IMR-90 (cell line): ENCODE data around the gene PTPRN2. TPM values are rescaled to one million over a fixed set of nuclear protein-coding genes. Genes with fewer than 3 reads are reported as not detected.

ENCODE experiments used
- ATAC-seq: fragments of 200-7000 bp; cut with Tn5 transposase; 2 replicates; pipeline ENCODE4 v1.9.1; 2020; ENCODE audit warnings: low read depth, mild to moderate bottlenecking, moderate library complexity
- BruUV-seq: library from RNA; stranded (reverse); fragments of 400-500 nt; replicated peaks from 2 replicates; lab custom pipeline; 2021; lab: Mats Ljungman, UMichigan
- CTCF ChIA-PET: fragments of 300-600 bp; formaldehyde crosslinking; extraction: SDS; loops from one replicate; lab custom pipeline; 2021; ENCODE audit warnings: antibody characterized with exemption; lab: Yijun Ruan, JAX
- POLR2A ChIA-PET: fragments of 300-600 bp; sonication (Branson Sonifier 250); formaldehyde crosslinking; loops from one replicate; lab custom pipeline; 2022; ENCODE audit warnings: antibody characterized with exemption; ENCODE audit not compliant: unreplicated experiment; lab: Charles Lee
- DNase-seq: peaks from one replicate; pipeline ENCODE4 v3.0.0; 2013
- H2AFZ ChIP-seq: replicated peaks from 2 replicates; pipeline ENCODE3; 2013; ENCODE audit warnings: low read length, mild to moderate bottlenecking; ENCODE audit not compliant: poor library complexity
- H2AK5ac ChIP-seq: 2 replicates; pipeline ENCODE4 v1.6.1; 2013; ENCODE audit warnings: low read depth, low read length, inconsistent platforms
- H2AK9ac ChIP-seq: replicated peaks from 2 replicates; pipeline ENCODE3; 2013; ENCODE audit warnings: mild to moderate bottlenecking, low read depth, low read length, moderate library complexity; ENCODE audit not compliant: poor library complexity
- H2BK120ac ChIP-seq: 2 replicates; pipeline ENCODE4 v1.6.1; 2013; ENCODE audit warnings: low read depth, low read length, inconsistent platforms
- H2BK15ac ChIP-seq: 3 replicates; pipeline ENCODE4 v1.6.1; 2013; ENCODE audit warnings: low read depth, low read length, inconsistent platforms
- H2BK20ac ChIP-seq: 2 replicates; pipeline ENCODE4 v1.6.1; 2013; ENCODE audit warnings: low read depth, mild to moderate bottlenecking, inconsistent platforms, low read length, moderate library complexity
- H2BK5ac ChIP-seq: 2 replicates; pipeline ENCODE4 v1.6.1; 2013; ENCODE audit warnings: mild to moderate bottlenecking, low read depth, low read length, inconsistent platforms; ENCODE audit not compliant: poor library complexity, severe bottlenecking
- H3K14ac ChIP-seq: replicated peaks from 2 replicates; pipeline ENCODE4 v1.6.1; 2013; ENCODE audit warnings: low read depth, low read length, inconsistent platforms
- H3K18ac ChIP-seq: 2 replicates; pipeline ENCODE4 v1.6.1; 2013; ENCODE audit warnings: low read depth, low read length, control low read depth
- H3K23ac ChIP-seq: 2 replicates; pipeline ENCODE4 v1.6.1; 2013; ENCODE audit warnings: low read depth, low read length, inconsistent platforms
- H3K27ac ChIP-seq: 2 replicates; pipeline ENCODE4 v1.5.1; 2013; ENCODE audit warnings: mild to moderate bottlenecking, control low read depth, low read length; ENCODE audit not compliant: insufficient read depth
- H3K27me3 ChIP-seq: 2 replicates; pipeline ENCODE4 v1.6.1; 2013; ENCODE audit warnings: low read length; ENCODE audit not compliant: control insufficient read depth, insufficient read depth
- H3K36me3 ChIP-seq: 2 replicates; pipeline ENCODE4 v1.6.1; 2013; ENCODE audit warnings: low read length, mixed read lengths; ENCODE audit not compliant: control insufficient read depth, insufficient read depth
- H3K4ac ChIP-seq: 2 replicates; pipeline ENCODE4 v1.6.1; 2013; ENCODE audit warnings: low read depth, low read length, inconsistent platforms
- H3K4me1 ChIP-seq: 2 replicates; pipeline ENCODE4 v1.6.1; 2013; ENCODE audit warnings: low read length, mixed read lengths; ENCODE audit not compliant: control insufficient read depth, insufficient read depth
- H3K4me2 ChIP-seq: 2 replicates; pipeline ENCODE4 v1.6.1; 2013; ENCODE audit warnings: low read depth, mild to moderate bottlenecking, control low read depth, low read length, moderate library complexity
- H3K4me3 ChIP-seq: 2 replicates; pipeline ENCODE4 v1.5.1; 2013; ENCODE audit warnings: low read depth, mild to moderate bottlenecking, control low read depth, low read length, moderate library complexity; ENCODE audit not compliant: insufficient read depth
- H3K56ac ChIP-seq: 2 replicates; pipeline ENCODE4 v1.6.1; 2013; ENCODE audit warnings: low read length, inconsistent platforms; ENCODE audit not compliant: insufficient read depth; ENCODE audit errors: extremely low read depth
- H3K79me1 ChIP-seq, 2 experiments: 2 replicates each; pipeline ENCODE4 v1.6.1; 2013; ENCODE audit warnings: low read length in 2 of 2, inconsistent platforms in 1 of 2, low read depth in 1 of 2
- H3K9ac ChIP-seq: 2 replicates; pipeline ENCODE4 v1.6.1; 2013; ENCODE audit warnings: low read depth, low read length, control low read depth
- H3K9me1 ChIP-seq: 2 replicates; pipeline ENCODE4 v1.6.1; 2013; ENCODE audit warnings: low read length, inconsistent platforms; ENCODE audit not compliant: insufficient read depth
- H3K9me3 ChIP-seq: 2 replicates; pipeline ENCODE4 v1.6.1; 2013; ENCODE audit warnings: low read length; ENCODE audit not compliant: control insufficient read depth, insufficient read depth
- H4K20me1 ChIP-seq: 2 replicates; pipeline ENCODE4 v1.6.1; 2013; ENCODE audit warnings: low read length, inconsistent platforms; ENCODE audit not compliant: insufficient read depth
- H4K5ac ChIP-seq: 2 replicates; pipeline ENCODE4 v1.6.1; 2013; ENCODE audit warnings: mild to moderate bottlenecking, low read depth, low read length, control low read depth
- H4K8ac ChIP-seq, 2 experiments: 2 replicates each; pipeline ENCODE4 v1.6.1; 2013; ENCODE audit warnings: low read depth in 2 of 2, low read length in 2 of 2, control low read depth in 1 of 2, inconsistent platforms in 1 of 2
- H4K91ac ChIP-seq: 2 replicates; pipeline ENCODE4 v1.6.1; 2013; ENCODE audit warnings: low read depth, low read length, inconsistent platforms; ENCODE audit not compliant: insufficient read depth
- BHLHE40 ChIP-seq: fragments of 150-350 bp; IDR thresholded peaks from 2 replicates; pipeline ENCODE4 v1.6.1; 2016; ENCODE audit warnings: mild to moderate bottlenecking, low read depth, low read length
- CHD1 ChIP-seq: IDR thresholded peaks from 2 replicates; pipeline ENCODE4 v1.6.1; 2012; ENCODE audit warnings: low read depth, low read length, improper control_type of control experiment
- ELK1 ChIP-seq: fragments of 150-350 bp; IDR thresholded peaks from 2 replicates; pipeline ENCODE4 v1.6.1; 2016; ENCODE audit warnings: low read depth, mild to moderate bottlenecking, low read length, moderate library complexity, borderline replicate concordance
- FOS ChIP-seq: fragments of 150-350 bp; IDR thresholded peaks from 2 replicates; pipeline ENCODE4 v1.6.1; 2016; ENCODE audit warnings: low read depth, low read length
- MAFK ChIP-seq: IDR thresholded peaks from 2 replicates; pipeline ENCODE4 v1.6.1; 2012; ENCODE audit warnings: low read depth, low read length, improper control_type of control experiment
- MAZ ChIP-seq: IDR thresholded peaks from 2 replicates; pipeline ENCODE4 v1.6.1; 2012; ENCODE audit warnings: low read depth, mild to moderate bottlenecking, low read length, improper control_type of control experiment, moderate library complexity, borderline replicate concordance
- MXI1 ChIP-seq: IDR thresholded peaks from 2 replicates; pipeline ENCODE4 v1.6.1; 2012; ENCODE audit warnings: low read depth, mild to moderate bottlenecking, low read length, moderate library complexity, borderline replicate concordance
- POLR2A ChIP-seq: IDR thresholded peaks from 2 replicates; pipeline ENCODE4 v1.6.1; 2012; ENCODE audit warnings: mild to moderate bottlenecking, low read depth, low read length
- RAD21 ChIP-seq: IDR thresholded peaks from 2 replicates; pipeline ENCODE4 v1.6.1; 2012; ENCODE audit warnings: low read length, improper control_type of control experiment
- RFX5 ChIP-seq: IDR thresholded peaks from 2 replicates; pipeline ENCODE4 v1.8.0; 2012; ENCODE audit warnings: low read depth, mild to moderate bottlenecking, low read length, moderate library complexity
- SMC3 ChIP-seq: fragments of 150-350 bp; IDR thresholded peaks from 2 replicates; pipeline ENCODE4 v1.6.1; 2016; ENCODE audit warnings: low read depth, mild to moderate bottlenecking, antibody characterized with exemption, low read length, moderate library complexity
- USF2 ChIP-seq: fragments of 150-350 bp; IDR thresholded peaks from 2 replicates; pipeline ENCODE4 v1.6.1; 2017; ENCODE audit warnings: mild to moderate bottlenecking, antibody characterized with exemption, low read length, low read depth
- WGBS, 2 experiments: methylation state at CpG; one replicate each; pipeline versions ENCODE4 v1.1.5 to v1.1.7; 2013; ENCODE audit warnings: missing lambda C conversion rate in 2 of 2; ENCODE audit not compliant: insufficient read length in 1 of 2; ENCODE audit errors: extremely low coverage in 2 of 2; 5-methylcytosine and 5-hydroxymethylcytosine counted together
- dilution Hi-C: fragments of 300-500 bp; cut with HindIII; formaldehyde crosslinking; loops from one replicate; pipeline ENCODE4 v1.14.3; 2018; ENCODE audit warnings: low sequenced_read_pairs; ENCODE audit not compliant: unreplicated experiment
- in situ Hi-C: fragments of 300-500 bp; cut with MboI; formaldehyde crosslinking; loops from 3 replicates; pipeline ENCODE4 v1.14.3; 2019; ENCODE audit warnings: low sequenced_read_pairs, inconsistent platforms, mixed read lengths
- intact Hi-C: fragments of 100-400 bp; cut with micrococcal nuclease; formaldehyde crosslinking; loops from 2 replicates; pipeline ENCODE4 v1.10.0; 2022
- polyA plus RNA-seq, 3 experiments: library from polyadenylated mRNA; depleted of rRNA; stranded (reverse); fragments of >200 nt; gene quantifications; 2 replicates each; pipeline ENCODE4 v1.2.3, GENCODE V29; 2012; ENCODE audit warnings: low replicate concordance in 1 of 3
- total RNA-seq: library from RNA; depleted of rRNA; stranded (reverse); fragments of >200 nt; gene quantifications from 2 replicates; pipeline ENCODE4 v1.2.3, GENCODE V29; 2012

The PTPRN2 gene
- total and polyA plus RNA-seq, 2 of the 4 experiments (the other 2 are of a cell fraction): 0.03 TPM; not detected in 1

- in situ Hi-C loops: no loop called here
These were observed 97.3 kb downstream of the PTPRN2 start for GRCh38 chr7:158490171-158490782.

More at GRCh38 chr7:158490171-158490782, 97.3 kb downstream of the PTPRN2 start:
- WGBS, 2 experiments: 83% methylated on average over 28 of the region's 47 CpGs; no CpG with 5 or more reads in 1 of the 2 experiments
- H3K27me3 ChIP-seq: no peaks in the 10 kb centered on the region
- H3K4ac ChIP-seq: no peak overlapping the region
- H3K56ac ChIP-seq: no peak overlapping the region
- no peaks in the 10 kb centered on the region for H3K9me1 ChIP-seq
- intact Hi-C loops (no loop called here), dilution Hi-C loops (no loop called here)
- H2BK15ac ChIP-seq: no peak overlapping the region
- H3K4me2 ChIP-seq: no peak overlapping the region
- no peak overlapping the region for H4K5ac ChIP-seq
- H4K8ac ChIP-seq: no peak overlapping the region
- ATAC-seq: no peak
- no TSS peak for BruUV-seq
- CTCF ChIA-PET: no interaction called here
- H4K20me1 ChIP-seq: no peaks in the 10 kb centered on the region
- POLR2A ChIA-PET: no interaction called here
- H2BK20ac ChIP-seq: no peak overlapping the region
- H3K9ac ChIP-seq: no peak overlapping the region
- no peak overlapping the region for H2AFZ ChIP-seq
- peaks cover 46% of the 10 kb centered on the region for H3K9me3 ChIP-seq
- H3K18ac ChIP-seq: no peak overlapping the region
- no peak overlapping the region for H2AK5ac ChIP-seq
- no peak overlapping the region for H3K4me3 ChIP-seq
- H2AK9ac ChIP-seq: no peak overlapping the region
- no peak for DNase-seq
- H3K36me3 ChIP-seq: no peaks in the 10 kb centered on the region
- no peak overlapping the region for H2BK120ac ChIP-seq
- H3K23ac ChIP-seq: no peak overlapping the region
- no peak overlapping the region for H4K91ac ChIP-seq
- no peaks in the 10 kb centered on the region for H3K4me1 ChIP-seq
- TF ChIP-seq ELK1 (no peak), RAD21 (no peak), CHD1 (no peak), POLR2A (no peak), RFX5 (no peak), USF2 (no peak), MXI1 (no peak), MAFK (no peak), BHLHE40 (no peak), MAZ (no peak), SMC3 (no peak), FOS (no peak)
- no peaks in the 10 kb centered on the region for H3K79me1 ChIP-seq
- H2BK5ac ChIP-seq: no peak overlapping the region
- H3K14ac ChIP-seq: no peak overlapping the region
- H3K27ac ChIP-seq: no peak overlapping the region
